KOPT-K1 (cell line): ENCODE results near the gene AEN.
A peak's percentile ranks its signal among the peaks of the same experiment; 100 is the strongest.
"Not testable (repeated sequence)": the region's sequence is repeated elsewhere in the genome, so short reads cannot be mapped to it uniquely, and the experiment has no call there.

ENCODE experiments used
- H3K27ac ChIP-seq: fragments of 200-600 bp; sonication (generic); 2 replicates; pipeline ENCODE4 v1.5.1; 2016; ENCODE audit warnings: antibody characterized with exemption, mild to moderate bottlenecking, low read depth, low read length; ENCODE audit not compliant: poor library complexity, severe bottlenecking
- H3K36me3 ChIP-seq: fragments of 200-600 bp; sonication (generic); 2 replicates; pipeline ENCODE4 v1.5.1; 2017; ENCODE audit warnings: antibody characterized with exemption, mild to moderate bottlenecking, low read length, moderate library complexity; ENCODE audit not compliant: insufficient read depth
- H3K9me3 ChIP-seq: fragments of 200-600 bp; sonication (generic); 2 replicates; pipeline ENCODE4 v1.5.1; 2017; ENCODE audit warnings: antibody characterized with exemption, low read length, mild to moderate bottlenecking; ENCODE audit not compliant: insufficient read depth, poor library complexity, severe bottlenecking

The AEN gene

GRCh38 chr15:88623061-88623460 lies 1.9 kb downstream of the AEN start:
- H3K9me3 ChIP-seq, result no peaks in the 10 kb centered on the region
- H3K27ac ChIP-seq, result peak overlapping the region; percentile 78
- H3K36me3 ChIP-seq, result peaks cover 21% of the 10 kb centered on the region

DNA sequence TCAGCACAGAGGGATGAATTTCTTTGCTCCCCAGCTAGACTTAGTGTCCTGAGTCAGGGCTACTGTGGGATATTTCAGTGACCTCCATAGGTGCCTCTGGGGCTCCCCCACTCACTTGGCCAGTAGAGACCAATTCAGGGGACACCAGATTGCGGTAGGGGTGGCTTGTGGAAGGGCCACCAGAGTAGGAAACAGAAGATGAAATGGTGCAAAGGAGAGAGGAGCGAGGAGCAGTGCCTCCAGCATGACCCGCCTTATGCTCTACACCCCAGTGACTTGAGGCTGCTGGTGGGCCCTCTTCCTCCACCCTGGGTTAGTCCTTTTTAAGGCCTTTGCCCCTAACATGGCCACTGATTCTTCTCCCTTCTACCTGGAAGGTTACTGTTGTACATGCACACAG lies 2.5 kb downstream of the AEN start:
- Histone ChIP-seq H3K36me3 (peaks cover 27% of the 10 kb centered on the region), H3K9me3 (no peaks in the 10 kb centered on the region), H3K27ac (peak overlapping the region; percentile 40)

DNA sequence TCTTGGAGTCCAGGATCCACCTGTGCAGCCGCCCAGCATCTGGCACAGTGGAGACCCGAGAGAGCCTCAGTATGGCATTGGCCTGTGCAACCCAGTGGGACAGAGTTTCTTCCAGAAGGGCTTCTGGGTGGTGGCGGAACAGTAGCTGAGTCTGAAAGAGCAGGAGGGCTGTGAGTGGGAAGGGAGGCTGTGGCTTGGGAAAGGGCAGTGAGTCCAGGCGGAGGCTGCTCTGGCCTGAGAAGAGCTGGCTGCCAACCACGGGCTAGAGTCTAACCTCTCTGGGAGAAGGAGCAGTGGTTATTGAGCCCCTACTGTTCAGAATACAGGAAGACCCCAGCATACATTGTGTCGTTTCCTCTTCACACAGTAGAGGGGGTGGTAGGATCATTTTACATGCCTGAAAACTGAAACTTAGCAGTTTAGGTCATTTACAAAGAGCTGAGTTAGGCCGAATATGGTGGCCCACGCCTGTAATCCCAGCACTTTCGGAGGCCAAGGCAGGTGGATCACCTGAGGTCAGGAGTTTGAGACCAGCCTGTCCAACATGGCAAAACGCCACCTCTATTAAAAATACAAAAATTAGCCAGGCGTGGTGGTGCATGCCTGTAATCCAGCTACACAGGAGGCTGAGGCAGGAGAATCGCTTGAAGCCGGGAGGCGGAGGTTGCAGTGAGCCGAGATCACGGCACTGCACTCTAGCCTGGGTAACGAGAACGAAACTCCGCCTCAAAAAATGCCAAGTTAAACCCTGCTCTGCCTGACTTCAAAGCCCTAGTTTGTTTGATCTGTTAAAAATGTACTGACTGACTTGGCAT lies 3.2 kb downstream of the AEN start:
- no peaks in the 10 kb centered on the region for H3K9me3 ChIP-seq
- peak overlapping the region; percentile 40 for H3K27ac ChIP-seq
- peaks cover 34% of the 10 kb centered on the region for H3K36me3 ChIP-seq

- Histone ChIP-seq H3K9me3 (no peaks in the 10 kb centered on the region), H3K36me3 (peaks cover 41% of the 10 kb centered on the region), H3K27ac (peak overlapping the region; percentile 40)
These were observed 3.9 kb downstream of the AEN start for GRCh38 chr15:88624971-88625490.

DNA sequence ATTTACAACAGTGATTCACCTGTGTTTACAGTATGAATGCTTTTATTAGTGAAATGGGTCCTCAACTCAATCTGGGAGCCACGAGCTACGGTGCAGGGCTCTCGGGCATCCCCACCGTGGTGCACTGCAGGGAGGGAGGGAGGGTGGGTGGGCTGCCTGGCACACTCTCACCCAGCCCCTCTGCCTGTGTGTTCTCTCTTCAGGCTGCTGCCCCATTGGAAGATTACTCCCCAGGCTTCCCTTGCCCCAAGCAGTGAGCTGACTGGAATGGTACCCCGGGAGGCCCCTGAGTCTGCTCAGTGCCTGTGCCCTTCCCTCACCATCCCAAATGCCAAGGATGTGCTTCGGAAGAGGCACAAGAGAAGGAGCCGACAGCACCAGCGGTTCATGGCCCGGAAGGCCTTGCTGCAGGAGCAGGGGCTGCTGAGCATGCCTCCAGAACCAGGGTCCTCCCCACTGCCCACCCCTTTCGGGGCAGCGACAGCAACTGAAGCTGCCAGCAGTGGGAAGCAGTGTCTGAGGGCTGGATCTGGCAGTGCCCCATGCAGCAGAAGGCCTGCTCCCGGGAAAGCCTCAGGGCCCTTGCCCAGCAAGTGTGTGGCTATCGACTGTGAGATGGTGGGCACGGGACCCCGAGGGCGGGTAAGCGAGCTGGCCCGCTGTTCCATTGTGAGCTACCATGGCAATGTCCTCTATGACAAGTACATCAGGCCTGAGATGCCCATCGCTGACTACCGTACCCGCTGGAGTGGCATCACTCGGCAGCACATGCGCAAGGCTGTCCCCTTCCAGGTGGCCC lies 5.0 kb downstream of the AEN start:
- Histone ChIP-seq H3K9me3 (no peaks in the 10 kb centered on the region), H3K36me3 (peaks cover 52% of the 10 kb centered on the region), H3K27ac (peak overlapping the region; percentile 21)

DNA sequence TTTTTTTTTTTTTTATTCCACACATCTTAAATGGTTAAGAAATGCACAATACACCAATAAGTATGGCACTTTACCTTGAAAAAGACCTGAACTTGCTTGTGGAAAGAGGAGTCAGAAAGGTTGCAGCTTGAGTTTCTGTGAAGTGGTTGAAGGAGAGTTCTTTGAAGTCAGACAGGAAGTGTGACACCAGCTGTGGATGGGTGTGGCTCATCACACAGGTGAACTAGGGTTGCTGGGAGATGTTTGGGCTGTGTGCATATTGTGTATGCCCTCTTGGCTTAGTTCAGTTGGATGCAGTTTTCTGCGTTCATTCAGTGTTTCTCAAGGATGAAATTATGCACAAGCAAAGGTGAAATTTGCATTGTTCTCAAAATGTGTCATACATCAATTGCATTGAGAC lies 6.3 kb downstream of the AEN start:
- peaks cover 65% of the 10 kb centered on the region for H3K36me3 ChIP-seq
- H3K27ac ChIP-seq, result no peak overlapping the region
- no peaks in the 10 kb centered on the region for H3K9me3 ChIP-seq

DNA sequence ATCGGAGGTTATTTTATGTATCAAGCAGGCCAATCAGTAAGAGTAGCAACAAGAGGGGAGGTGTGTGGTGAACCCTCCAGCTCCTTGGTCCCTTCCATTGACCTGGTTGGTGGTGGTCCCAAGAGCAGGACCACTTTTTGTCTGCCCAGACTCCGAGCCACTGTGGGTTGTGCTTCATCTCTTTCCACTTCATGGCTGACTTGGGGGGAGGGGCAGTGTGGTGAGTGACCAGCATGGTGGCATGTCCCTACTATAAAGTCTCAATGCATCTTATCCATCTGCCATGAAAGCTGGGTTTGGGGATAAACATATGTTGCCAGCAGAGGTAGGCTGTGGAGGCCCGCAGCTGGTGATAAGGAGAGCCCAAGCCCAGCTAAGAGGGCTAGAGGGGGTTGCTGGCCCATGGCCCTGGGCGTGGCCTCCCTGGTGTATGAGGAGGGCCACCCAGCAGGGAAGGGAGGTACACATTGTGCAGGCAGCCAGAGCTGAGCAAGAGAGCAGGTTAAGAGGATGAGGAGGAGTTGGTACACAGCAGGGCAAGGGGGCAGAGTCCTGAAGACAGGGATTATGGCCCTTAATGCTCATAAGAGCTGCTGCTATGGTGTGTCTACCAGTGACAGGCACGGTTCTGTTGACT lies 7.0 kb downstream of the AEN start:
- Histone ChIP-seq H3K27ac (no peak overlapping the region), H3K9me3 (no peaks in the 10 kb centered on the region), H3K36me3 (peaks cover 72% of the 10 kb centered on the region)

DNA sequence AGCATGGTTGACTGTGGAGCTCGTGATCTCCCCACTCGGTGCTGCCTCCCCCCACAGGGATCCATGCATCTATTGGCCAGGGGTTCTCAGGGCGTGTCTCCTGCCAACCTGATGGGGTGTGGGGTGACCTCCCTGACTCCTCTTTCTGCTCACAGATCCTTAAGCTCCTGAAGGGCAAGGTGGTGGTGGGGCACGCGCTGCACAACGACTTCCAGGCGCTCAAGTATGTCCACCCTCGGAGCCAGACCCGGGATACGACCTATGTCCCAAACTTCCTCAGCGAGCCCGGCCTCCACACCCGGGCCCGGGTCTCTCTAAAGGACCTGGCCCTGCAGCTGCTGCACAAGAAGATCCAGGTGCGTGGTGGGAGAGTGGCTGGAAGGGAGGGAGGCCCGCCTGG lies 7.9 kb downstream of the AEN start:
- no peaks in the 10 kb centered on the region for H3K9me3 ChIP-seq
- H3K27ac ChIP-seq, result no peak overlapping the region
- H3K36me3 ChIP-seq, result peaks cover 78% of the 10 kb centered on the region

DNA sequence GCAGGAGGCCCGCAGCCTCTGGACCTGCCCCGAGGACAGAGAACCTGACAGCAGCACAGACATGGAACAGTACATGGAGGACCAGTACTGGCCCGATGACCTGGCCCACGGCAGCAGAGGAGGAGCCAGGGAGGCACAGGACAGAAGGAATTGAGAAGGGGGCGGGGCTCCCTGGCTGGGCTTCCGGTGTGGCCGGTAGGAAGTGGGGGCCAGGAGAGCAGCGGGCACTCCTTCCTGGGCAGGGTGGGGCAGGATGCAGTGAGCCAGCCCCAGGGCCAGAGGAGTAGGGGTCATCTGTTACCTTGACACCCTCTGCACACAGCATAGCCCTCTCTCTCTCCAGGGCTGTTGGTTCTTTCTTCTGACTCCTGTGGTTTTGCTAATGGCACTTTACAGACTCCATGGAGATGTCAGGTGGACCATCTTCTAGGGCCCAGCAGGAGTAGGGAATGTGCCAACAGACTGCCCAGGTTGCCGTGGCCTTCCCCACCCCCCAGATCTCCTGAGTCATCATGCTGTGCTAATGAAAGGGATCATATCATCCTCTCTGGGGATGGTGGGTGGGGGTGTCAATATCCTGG lies 9.1 kb downstream of the AEN start:
- no peak overlapping the region for H3K27ac ChIP-seq
- H3K9me3 ChIP-seq, result no peaks in the 10 kb centered on the region
- H3K36me3 ChIP-seq, result peaks cover 86% of the 10 kb centered on the region

- Histone ChIP-seq H3K9me3 (no peaks in the 10 kb centered on the region), H3K36me3 (peaks cover 89% of the 10 kb centered on the region), H3K27ac (no peak overlapping the region)
These were observed 9.8 kb downstream of the AEN start for GRCh38 chr15:88630798-88631463.

- H3K9me3 ChIP-seq, result no peaks in the 10 kb centered on the region
- peaks cover 89% of the 10 kb centered on the region for H3K36me3 ChIP-seq
- H3K27ac ChIP-seq, result no peak overlapping the region
These were observed 10.4 kb downstream of the AEN start for GRCh38 chr15:88631464-88632028.

- not testable (repeated sequence) for H3K27ac ChIP-seq, H3K9me3 ChIP-seq
- H3K36me3 ChIP-seq, result peaks cover 78% of the 10 kb centered on the region
These were observed 11.7 kb downstream of the AEN start for GRCh38 chr15:88632797-88633196.

- no peaks in the 10 kb centered on the region for H3K9me3 ChIP-seq
- H3K36me3 ChIP-seq, result peaks cover 62% of the 10 kb centered on the region
- H3K27ac ChIP-seq, result peak overlapping the region; percentile 60
These were observed 13.3 kb downstream of the AEN start for GRCh38 chr15:88634449-88634848.

DNA sequence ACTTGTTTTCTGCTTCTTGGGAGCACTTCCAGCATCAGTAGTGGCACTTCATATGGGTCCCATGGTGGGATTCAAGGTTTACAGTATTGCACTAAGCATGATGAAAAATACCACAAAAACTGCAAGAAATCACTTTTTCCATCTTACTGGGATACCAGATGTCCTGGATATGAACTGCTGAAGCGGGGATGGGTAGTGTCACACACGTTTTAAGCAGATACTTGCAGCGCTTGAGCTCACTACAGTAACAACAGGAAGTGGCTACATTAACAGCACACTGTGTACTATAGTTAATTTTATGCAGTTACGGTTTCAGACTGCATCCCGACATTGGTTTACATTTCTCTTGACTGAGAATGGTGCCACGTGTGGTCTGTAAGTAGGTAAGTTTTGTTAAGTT lies 14.2 kb downstream of the AEN start:
- Histone ChIP-seq H3K36me3 (peaks cover 53% of the 10 kb centered on the region), H3K9me3 (no peaks in the 10 kb centered on the region), H3K27ac (peak overlapping the region; percentile 60)
